D341Med (cell line): ENCODE results near the gene LRRC9.
"Not testable (repeated sequence)": the region's sequence is repeated elsewhere in the genome, so short reads cannot be mapped to it uniquely, and the experiment has no call there.

ENCODE experiments used
- DNase-seq: peaks from one replicate; pipeline ENCODE4 v3.0.0; 2012; ENCODE audit warnings: low spot score

LRRC9 gene

GRCh38 chr14:59919570-59920377 is at the start of gene LRRC9:
LRRC9 (plus strand) TSS chr14:59920144.
- peak; percentile 50 for DNase-seq

GRCh38 chr14:59870277-59871165 is 49.4 kb upstream of the LRRC9 start, which contains the start of gene RTN1:
RTN1 (minus strand) TSS chr14:59870776; CDS start chr14:59870630, 146 bp downstream.
- peak; percentile 84 for DNase-seq

- DNase-seq: no peak
Measured at GRCh38 chr14:59871166-59871495, 48.8 kb upstream of the LRRC9 start.

- DNase-seq: no peak
Measured at GRCh38 chr14:59882957-59883356, 37.0 kb upstream of the LRRC9 start.

GRCh38 chr14:59890676-59891075 is 29.3 kb upstream of the LRRC9 start:
- no peak for DNase-seq

GRCh38 chr14:59895721-59896120 is 24.2 kb upstream of the LRRC9 start:
- DNase-seq: no peak

GRCh38 chr14:59897757-59898383 is 22.1 kb upstream of the LRRC9 start:
- DNase-seq: peak; percentile 67

GRCh38 chr14:59900556-59900955 is 19.4 kb upstream of the LRRC9 start:
- DNase-seq: no peak

GRCh38 chr14:59904184-59904583 is 15.8 kb upstream of the LRRC9 start:
- DNase-seq: no peak

- no peak for DNase-seq
Measured at GRCh38 chr14:59905188-59905587, 14.8 kb upstream of the LRRC9 start.

GRCh38 chr14:59912443-59912842 is 7.5 kb upstream of the LRRC9 start:
- DNase-seq: no peak

GRCh38 chr14:59913187-59913586 is 6.8 kb upstream of the LRRC9 start:
- no peak for DNase-seq

GRCh38 chr14:59918824-59919569 is 947 bp upstream of the LRRC9 start:
- peak; percentile 51 for DNase-seq

- no peak for DNase-seq
Measured at GRCh38 chr14:59920378-59920683, 387 bp downstream of the LRRC9 start.

- no peak for DNase-seq
Measured at GRCh38 chr14:59925797-59926196, 5.9 kb downstream of the LRRC9 start.

- DNase-seq: no peak
Measured at GRCh38 chr14:59926534-59926933, 6.6 kb downstream of the LRRC9 start.

GRCh38 chr14:59931237-59931636 is 11.3 kb downstream of the LRRC9 start:
- no peak for DNase-seq

GRCh38 chr14:59936145-59936544 is 16.2 kb downstream of the LRRC9 start:
- no peak for DNase-seq

- no peak for DNase-seq
Measured at GRCh38 chr14:59939828-59940227, 19.9 kb downstream of the LRRC9 start.

- not testable (repeated sequence) for DNase-seq
Measured at GRCh38 chr14:59942296-59942862, 22.4 kb downstream of the LRRC9 start.

GRCh38 chr14:59944909-59945308 is 25.0 kb downstream of the LRRC9 start:
- DNase-seq: no peak

- not testable (repeated sequence) for DNase-seq
Measured at GRCh38 chr14:59952141-59952540, 32.2 kb downstream of the LRRC9 start.
